ENCODE measurements around the gene MROH8.

The MROH8 gene

DNA sequence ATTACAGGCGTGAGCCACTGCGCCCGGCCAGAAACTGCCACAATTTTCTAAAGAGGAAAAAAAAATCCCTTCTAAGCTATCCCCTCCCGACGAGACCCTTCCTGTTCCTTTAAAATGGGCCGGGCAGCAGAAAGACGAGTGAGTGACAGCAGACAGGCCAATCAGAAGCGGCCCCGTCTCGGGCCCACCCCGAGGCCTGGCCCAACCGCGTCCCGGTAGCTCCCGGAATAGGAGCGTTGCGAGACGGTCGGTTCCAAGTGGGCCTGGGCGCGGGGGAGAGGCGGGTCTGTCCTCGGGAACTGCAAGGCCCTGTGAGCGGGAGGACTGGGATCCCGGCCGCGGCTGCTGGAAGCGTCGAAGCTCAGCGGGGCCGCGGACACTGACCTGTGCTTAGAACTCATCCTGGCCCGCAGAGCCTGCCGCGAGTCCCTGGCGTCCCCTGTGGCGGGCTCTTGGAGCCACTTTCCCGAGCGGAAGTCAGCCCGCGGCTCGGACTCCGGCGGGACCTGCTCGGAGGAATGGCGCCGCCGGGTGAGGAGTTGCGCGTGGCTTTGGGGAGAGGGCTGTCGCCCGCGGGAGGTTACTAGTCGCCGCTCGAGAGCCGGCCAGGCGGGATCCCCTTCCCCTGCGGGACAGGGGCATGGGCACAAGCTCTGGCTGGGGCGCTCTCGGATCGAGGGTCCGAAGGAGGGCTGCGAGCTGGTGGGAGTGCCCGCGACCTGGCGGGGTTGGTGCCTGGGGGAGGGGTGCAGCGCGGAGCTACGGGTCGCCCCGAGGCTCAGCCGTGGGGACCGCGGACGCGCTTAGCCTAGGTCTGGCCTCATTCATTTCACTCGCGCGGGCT, at the start of gene MROH8, which contains the start of gene RPN2:
MROH8 (minus strand) TSS at position 710 of the 844 bp plus-strand sequence.
RPN2 (plus strand) TSS at position 492 of the 844 bp plus-strand sequence; CDS start at position 519, 27 bp downstream.
- peak; percentile 98 for DNase-seq (ENCODE audit: low spot score)
- TF ChIP-seq, protein P1, sequence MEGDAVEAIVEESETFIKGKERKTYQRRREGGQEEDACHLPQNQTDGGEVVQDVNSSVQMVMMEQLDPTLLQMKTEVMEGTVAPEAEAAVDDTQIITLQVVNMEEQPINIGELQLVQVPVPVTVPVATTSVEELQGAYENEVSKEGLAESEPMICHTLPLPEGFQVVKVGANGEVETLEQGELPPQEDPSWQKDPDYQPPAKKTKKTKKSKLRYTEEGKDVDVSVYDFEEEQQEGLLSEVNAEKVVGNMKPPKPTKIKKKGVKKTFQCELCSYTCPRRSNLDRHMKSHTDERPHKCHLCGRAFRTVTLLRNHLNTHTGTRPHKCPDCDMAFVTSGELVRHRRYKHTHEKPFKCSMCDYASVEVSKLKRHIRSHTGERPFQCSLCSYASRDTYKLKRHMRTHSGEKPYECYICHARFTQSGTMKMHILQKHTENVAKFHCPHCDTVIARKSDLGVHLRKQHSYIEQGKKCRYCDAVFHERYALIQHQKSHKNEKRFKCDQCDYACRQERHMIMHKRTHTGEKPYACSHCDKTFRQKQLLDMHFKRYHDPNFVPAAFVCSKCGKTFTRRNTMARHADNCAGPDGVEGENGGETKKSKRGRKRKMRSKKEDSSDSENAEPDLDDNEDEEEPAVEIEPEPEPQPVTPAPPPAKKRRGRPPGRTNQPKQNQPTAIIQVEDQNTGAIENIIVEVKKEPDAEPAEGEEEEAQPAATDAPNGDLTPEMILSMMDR (IDR thresholded peaks at IDR 0.05): no peak
- H3K4me3 ChIP-seq: peak within 1 kb of the TSS; percentile 98
- H3K27ac ChIP-seq: peak within 1 kb of the TSS; percentile 79 to 96

GRCh38 chr20:37228656-37229055, 49.3 kb upstream of the MROH8 start:
- no peak for DNase-seq (ENCODE audit: low spot score)
- Histone ChIP-seq H3K27ac (peak overlapping the region; percentile 47 to 76), H3K4me3 (no peak overlapping the region)
- TF ChIP-seq, protein P1 (IDR thresholded peaks at IDR 0.05): no peak

DNA sequence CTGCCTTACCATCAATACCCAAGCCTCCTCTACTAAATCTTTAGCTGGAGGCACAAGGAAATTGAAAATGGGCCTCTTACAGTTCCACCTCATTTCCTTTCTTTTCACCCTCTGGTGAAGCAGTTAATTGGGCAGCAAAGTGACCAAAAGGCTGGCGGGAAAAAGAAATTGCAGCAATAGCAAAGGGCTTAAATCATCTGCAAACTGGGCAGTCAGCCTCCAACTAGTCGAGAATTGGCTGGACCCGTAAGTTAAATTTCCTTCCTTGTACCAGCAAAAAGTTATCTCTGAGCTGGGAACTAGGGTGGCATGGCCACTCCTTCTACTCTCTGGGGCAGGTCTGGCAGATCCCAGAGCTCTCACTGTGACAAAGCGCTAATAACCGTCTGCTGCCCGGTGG, 48.7 kb upstream of the MROH8 start:
- peak overlapping the region; percentile 47 to 76 for H3K27ac ChIP-seq
- TF ChIP-seq, protein P1 (IDR thresholded peaks at IDR 0.05): no peak
- H3K4me3 ChIP-seq: no peak overlapping the region
- no peak for DNase-seq (ENCODE audit: low spot score)

DNA sequence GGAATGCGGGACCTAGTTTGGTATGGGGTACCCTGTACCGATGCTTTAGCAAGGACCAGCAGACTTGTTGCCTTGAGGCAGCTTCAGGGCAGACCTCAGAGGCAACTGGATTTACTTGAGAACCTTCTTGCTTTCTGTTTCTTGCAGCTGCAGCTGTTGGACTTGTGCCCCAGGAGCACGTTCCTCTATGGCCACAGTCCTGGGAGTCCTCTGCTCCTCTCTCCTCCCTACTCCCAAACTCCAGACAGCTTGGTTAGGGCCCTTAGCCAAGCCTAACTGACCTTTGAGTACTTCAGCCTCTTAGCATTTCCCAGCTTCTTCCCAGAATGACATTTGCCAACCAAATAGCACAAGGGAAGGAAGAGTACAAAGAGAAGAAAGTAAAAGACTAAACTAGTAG, 47.5 kb upstream of the MROH8 start:
- TF ChIP-seq, protein P1 (IDR thresholded peaks at IDR 0.05): no peak
- Histone ChIP-seq H3K27ac (peak overlapping the region in 1 of 2 donors; percentile 76), H3K4me3 (no peak overlapping the region)
- no peak for DNase-seq (ENCODE audit: low spot score)

DNA sequence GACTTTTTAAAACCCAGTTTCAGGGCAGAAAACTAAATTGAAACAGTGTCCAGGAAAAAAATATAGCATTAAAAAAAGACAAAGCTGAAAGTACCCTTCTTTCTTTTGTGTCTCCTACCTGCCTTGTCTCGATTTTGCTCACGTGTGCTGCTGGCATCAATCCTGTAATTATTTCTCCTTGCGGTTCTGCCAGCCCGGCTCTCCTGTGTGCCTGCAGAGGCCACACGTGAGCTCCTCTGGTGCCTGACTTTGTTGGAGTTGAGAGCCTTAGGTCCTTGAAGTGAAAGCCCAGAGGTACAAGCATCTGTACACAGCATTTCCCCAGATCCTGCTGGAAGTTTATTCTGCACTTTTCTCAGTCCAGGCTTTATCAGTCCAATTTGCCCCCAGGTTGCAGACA, 45.8 kb upstream of the MROH8 start:
- Histone ChIP-seq H3K27ac (no peak overlapping the region), H3K4me3 (no peak overlapping the region)
- TF ChIP-seq, protein P1 (IDR thresholded peaks at IDR 0.05): no peak
- DNase-seq (ENCODE audit: low spot score): no peak

DNA sequence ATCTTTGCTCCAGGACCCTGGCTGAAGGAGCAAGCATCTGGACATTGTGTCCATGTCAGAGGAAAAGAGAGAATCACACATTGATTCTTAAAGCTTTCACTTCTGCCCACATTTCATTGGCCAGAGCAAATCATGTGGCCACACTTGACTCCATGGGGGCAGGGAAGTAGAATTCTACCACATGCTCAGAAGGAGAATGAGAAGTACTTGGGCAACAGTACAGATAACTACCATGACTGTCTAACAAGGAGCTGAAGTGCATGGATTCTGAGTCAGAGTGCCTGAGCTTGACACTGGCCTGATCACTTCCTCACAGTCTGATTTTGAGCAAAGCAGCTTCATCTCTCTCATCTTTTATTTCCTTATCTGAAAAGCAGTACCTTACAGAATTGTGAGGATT, 43.7 kb upstream of the MROH8 start:
- DNase-seq (ENCODE audit: low spot score): no peak
- TF ChIP-seq, protein P1 (IDR thresholded peaks at IDR 0.05): no peak
- Histone ChIP-seq H3K27ac (no peak overlapping the region), H3K4me3 (no peak overlapping the region)

GRCh38 chr20:37222086-37222485, 42.7 kb upstream of the MROH8 start:
- TF ChIP-seq, protein P1 (IDR thresholded peaks at IDR 0.05): no peak
- no peak overlapping the region for H3K27ac ChIP-seq
- DNase-seq (ENCODE audit: low spot score): no peak
- no peak overlapping the region for H3K4me3 ChIP-seq

All from coronary artery (tissue), 2 donors.